ENCODE results near the gene MTRF1L.
"Not testable (repeated sequence)": the region's sequence is repeated elsewhere in the genome, so short reads cannot be mapped to it uniquely, and the experiment has no call there.

Gene MTRF1L

GRCh38 chr6:152966168-152966894, 36.2 kb downstream of the MTRF1L start:
- not testable (repeated sequence) for DNase-seq

GRCh38 chr6:152959333-152959732, 43.2 kb downstream of the MTRF1L start:
- DNase-seq: no peak

- no peak for DNase-seq
Observed at GRCh38 chr6:152957796-152958195, 44.7 kb downstream of the MTRF1L start.

GRCh38 chr6:152954443-152954842, 48.1 kb downstream of the MTRF1L start:
- no peak for DNase-seq

- DNase-seq: peak; percentile 11
Observed at GRCh38 chr6:152952866-152953509, 49.5 kb downstream of the MTRF1L start.

- no peak for DNase-seq
Observed at GRCh38 chr6:152952045-152952444, 50.5 kb downstream of the MTRF1L start.

GRCh38 chr6:152950240-152950639, 52.3 kb downstream of the MTRF1L start:
- DNase-seq: no peak

- peak; percentile 50 for DNase-seq
Observed at GRCh38 chr6:152948150-152948768, 54.2 kb downstream of the MTRF1L start.

- no peak for DNase-seq
Observed at GRCh38 chr6:152946995-152947394, 55.5 kb downstream of the MTRF1L start.

GRCh38 chr6:152946484-152946883, 56.0 kb downstream of the MTRF1L start:
- DNase-seq: no peak

GRCh38 chr6:152943260-152943897, 59.1 kb downstream of the MTRF1L start:
- no peak for DNase-seq

GRCh38 chr6:152942319-152942869, 60.1 kb downstream of the MTRF1L start:
- DNase-seq: no peak

- DNase-seq: no peak
Observed at GRCh38 chr6:152941746-152942145, 60.8 kb downstream of the MTRF1L start.
